Epidermal melanocyte (primary cell): ENCODE results near the gene CDCA5.
A peak's percentile ranks its signal among the peaks of the same experiment; 100 is the strongest.

ENCODE experiments used
- DNase-seq: peaks from one replicate; pipeline ENCODE4 v3.0.0; 2011; ENCODE audit warnings: low spot score; ENCODE audit not compliant: insufficient read length

The CDCA5 gene

GRCh38 chr11:65107078-65107477 lies 23.2 kb upstream of the CDCA5 start:
- no peak for DNase-seq

GRCh38 chr11:65104628-65105027 lies 20.8 kb upstream of the CDCA5 start:
- DNase-seq, result no peak

GRCh38 chr11:65103476-65103875 lies 19.6 kb upstream of the CDCA5 start:
- no peak for DNase-seq

- DNase-seq, result no peak
Measured at GRCh38 chr11:65102142-65103095, 18.6 kb upstream of the CDCA5 start.

GRCh38 chr11:65100674-65101350 lies 17.0 kb upstream of the CDCA5 start:
- no peak for DNase-seq

- no peak for DNase-seq
Measured at GRCh38 chr11:65096926-65097325, 13.1 kb upstream of the CDCA5 start.

GRCh38 chr11:65095974-65096806 lies 12.3 kb upstream of the CDCA5 start, which contains the start of gene VPS51:
Gene VPS51, plus strand, starts transcription at chr11:65096214. Its CDS starts 37 bp downstream, at chr11:65096251.
- peak; percentile 88 for DNase-seq

GRCh38 chr11:65095427-65095826 lies 11.6 kb upstream of the CDCA5 start:
- DNase-seq, result no peak

- DNase-seq, result no peak
Measured at GRCh38 chr11:65090628-65091027, 6.8 kb upstream of the CDCA5 start.

- DNase-seq, result no peak
Measured at GRCh38 chr11:65089621-65090020, 5.8 kb upstream of the CDCA5 start.

- no peak for DNase-seq
Measured at GRCh38 chr11:65087827-65088226, 4.0 kb upstream of the CDCA5 start.

GRCh38 chr11:65087216-65087615 lies 3.4 kb upstream of the CDCA5 start:
- DNase-seq, result no peak

- DNase-seq, result no peak
Measured at GRCh38 chr11:65086809-65087208, 3.0 kb upstream of the CDCA5 start.

GRCh38 chr11:65085446-65085845 lies 1.6 kb upstream of the CDCA5 start:
- no peak for DNase-seq

- DNase-seq, result no peak
Measured at GRCh38 chr11:65084598-65085375, 947 bp upstream of the CDCA5 start.

GRCh38 chr11:65083134-65083833 lies 556 bp downstream of the CDCA5 start:
- no peak for DNase-seq

- no peak for DNase-seq
Measured at GRCh38 chr11:65078786-65079342, 5.0 kb downstream of the CDCA5 start.

- no peak for DNase-seq
Measured at GRCh38 chr11:65078151-65078550, 5.7 kb downstream of the CDCA5 start.

GRCh38 chr11:65077451-65077850 lies 6.4 kb downstream of the CDCA5 start:
- no peak for DNase-seq

- no peak for DNase-seq
Measured at GRCh38 chr11:65072631-65072966, 11.2 kb downstream of the CDCA5 start.
